C4-2B (cell line): ENCODE results near the gene DSG3.

ENCODE experiments used
- ZFX ChIP-seq: fragments of 450-650 bp; IDR thresholded peaks from 2 replicates; pipeline ENCODE4 v1.6.1; 2017
- TF ChIP-seq, protein P1 (sequence below): fragments of 450-650 bp; conservative IDR thresholded peaks from 2 replicates; pipeline ENCODE4 v1.5.1; 2017; ENCODE audit warnings: mild to moderate bottlenecking

DNA sequence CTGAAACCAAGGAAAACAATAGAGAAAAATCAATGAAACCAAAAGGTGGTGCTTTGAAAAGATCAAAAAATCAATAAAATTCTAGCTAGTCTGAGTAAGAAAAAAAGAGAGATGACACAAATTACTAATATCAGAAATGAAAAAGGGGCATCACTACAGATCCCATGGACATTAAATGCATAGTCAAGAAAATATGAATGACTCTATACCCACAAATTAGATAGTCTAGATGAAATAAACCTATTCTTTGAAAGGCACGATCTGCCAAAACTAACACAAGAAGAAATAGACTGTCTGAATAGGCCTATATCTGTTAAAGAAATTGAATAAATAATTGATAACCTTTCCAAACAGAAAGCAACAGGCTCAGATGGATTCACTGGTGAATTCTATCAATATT, 15.2 kb upstream of the DSG3 start:
- TF ChIP-seq, protein P1, sequence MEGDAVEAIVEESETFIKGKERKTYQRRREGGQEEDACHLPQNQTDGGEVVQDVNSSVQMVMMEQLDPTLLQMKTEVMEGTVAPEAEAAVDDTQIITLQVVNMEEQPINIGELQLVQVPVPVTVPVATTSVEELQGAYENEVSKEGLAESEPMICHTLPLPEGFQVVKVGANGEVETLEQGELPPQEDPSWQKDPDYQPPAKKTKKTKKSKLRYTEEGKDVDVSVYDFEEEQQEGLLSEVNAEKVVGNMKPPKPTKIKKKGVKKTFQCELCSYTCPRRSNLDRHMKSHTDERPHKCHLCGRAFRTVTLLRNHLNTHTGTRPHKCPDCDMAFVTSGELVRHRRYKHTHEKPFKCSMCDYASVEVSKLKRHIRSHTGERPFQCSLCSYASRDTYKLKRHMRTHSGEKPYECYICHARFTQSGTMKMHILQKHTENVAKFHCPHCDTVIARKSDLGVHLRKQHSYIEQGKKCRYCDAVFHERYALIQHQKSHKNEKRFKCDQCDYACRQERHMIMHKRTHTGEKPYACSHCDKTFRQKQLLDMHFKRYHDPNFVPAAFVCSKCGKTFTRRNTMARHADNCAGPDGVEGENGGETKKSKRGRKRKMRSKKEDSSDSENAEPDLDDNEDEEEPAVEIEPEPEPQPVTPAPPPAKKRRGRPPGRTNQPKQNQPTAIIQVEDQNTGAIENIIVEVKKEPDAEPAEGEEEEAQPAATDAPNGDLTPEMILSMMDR = no peak
- no peak for TF ChIP-seq ZFX
